GM23338 (cell line): ENCODE results near the gene CASR. TPM values are rescaled to one million over a fixed set of nuclear protein-coding genes. Genes with fewer than 3 reads are reported as not detected.
A peak's percentile ranks its signal among the peaks of the same experiment; 100 is the strongest.

ENCODE experiments used
- ATAC-seq: fragments of 200-7000 bp; cut with Tn5 transposase; 3 replicates; pipeline ENCODE4 v1.9.1; 2020
- DNase-seq: peaks from one replicate; pipeline ENCODE4 v3.0.0-alpha.2; 2015; ENCODE audit warnings: low spot score
- H2AFZ ChIP-seq: fragments of 200-600 bp; sonication (generic); 2 replicates; pipeline ENCODE4 v1.8.0; 2016; ENCODE audit warnings: antibody characterized with exemption, mild to moderate bottlenecking, moderate library complexity
- H3F3A ChIP-seq: fragments of 200-600 bp; sonication (generic); replicated peaks from 2 replicates; pipeline ENCODE4 v1.8.0; 2017; ENCODE audit warnings: antibody characterized with exemption, mixed run types, low read depth
- H3K27ac ChIP-seq: fragments of 200-600 bp; sonication (generic); 2 replicates; pipeline ENCODE4 v1.6.1; 2016; ENCODE audit warnings: low read depth
- H3K27me3 ChIP-seq: fragments of 200-600 bp; sonication (generic); 2 replicates; pipeline ENCODE4 v1.8.0; 2016; ENCODE audit warnings: mild to moderate bottlenecking, mixed run types, moderate library complexity; ENCODE audit not compliant: insufficient read depth
- H3K36me3 ChIP-seq: fragments of 200-600 bp; sonication (generic); 2 replicates; pipeline ENCODE4 v1.8.0; 2016; ENCODE audit warnings: mild to moderate bottlenecking; ENCODE audit not compliant: insufficient read depth
- H3K4me1 ChIP-seq: fragments of 200-600 bp; sonication (generic); 2 replicates; pipeline ENCODE4 v1.8.0; 2016; ENCODE audit warnings: mild to moderate bottlenecking, moderate library complexity; ENCODE audit not compliant: insufficient read depth
- H3K4me2 ChIP-seq: fragments of 200-600 bp; sonication (generic); 2 replicates; pipeline ENCODE4 v1.7.1; 2017; ENCODE audit warnings: mixed run types
- H3K4me3 ChIP-seq: fragments of 200-600 bp; sonication (generic); 2 replicates; pipeline ENCODE4 v1.6.1; 2016; ENCODE audit warnings: mixed run types
- H3K79me2 ChIP-seq: fragments of 200-600 bp; sonication (generic); replicated peaks from 2 replicates; pipeline ENCODE4 v1.8.0; 2017; ENCODE audit warnings: mild to moderate bottlenecking; ENCODE audit not compliant: insufficient read depth
- H3K9me2 ChIP-seq: fragments of 200-600 bp; sonication (generic); 2 replicates; pipeline ENCODE4 v1.8.0; 2017; ENCODE audit not compliant: insufficient read depth
- H4K20me1 ChIP-seq: fragments of 200-600 bp; sonication (generic); replicated peaks from 2 replicates; pipeline ENCODE4 v1.8.0; 2017; ENCODE audit warnings: mild to moderate bottlenecking; ENCODE audit not compliant: insufficient read depth
- H3K27ac Mint-ChIP-seq: 2 replicates; pipeline ENCODE4 v1.8.0; 2020; ENCODE audit warnings: inconsistent platforms, mild to moderate bottlenecking, moderate library complexity, mixed read lengths
- H3K27me3 Mint-ChIP-seq: 3 replicates; pipeline ENCODE4 v1.8.0; 2022; ENCODE audit warnings: low read depth, mild to moderate bottlenecking, moderate library complexity, mixed read lengths, inconsistent platforms; ENCODE audit not compliant: insufficient read depth, poor library complexity
- H3K36me3 Mint-ChIP-seq: 3 replicates; pipeline ENCODE4 v1.8.0; 2021; ENCODE audit warnings: low read depth, mild to moderate bottlenecking, inconsistent platforms, moderate library complexity, mixed read lengths
- H3K4me1 Mint-ChIP-seq: 3 replicates; pipeline ENCODE4 v1.8.0; 2020; ENCODE audit warnings: mild to moderate bottlenecking, inconsistent platforms, mixed read lengths
- H3K4me3 Mint-ChIP-seq: 3 replicates; pipeline ENCODE4 v1.8.0; 2021; ENCODE audit warnings: moderate library complexity, mild to moderate bottlenecking, inconsistent platforms, mixed read lengths
- H3K9me3 Mint-ChIP-seq: 3 replicates; pipeline ENCODE4 v1.8.0; 2020; ENCODE audit warnings: moderate library complexity, mild to moderate bottlenecking, inconsistent platforms, mixed read lengths
- CREB1 ChIP-seq: fragments of 250-450 bp; sonication (Bioruptor Pico); IDR thresholded peaks from 2 replicates; pipeline ENCODE4 v1.5.0; 2020; ENCODE audit warnings: low read depth, mild to moderate bottlenecking, moderate library complexity
- EZH2 ChIP-seq: fragments of 200-600 bp; sonication (generic); IDR thresholded peaks from one replicate; pipeline ENCODE4 v1.8.0; 2017; ENCODE audit warnings: antibody characterized with exemption, mild to moderate bottlenecking, low read depth; ENCODE audit not compliant: unreplicated experiment
- EZH2phosphoT487 ChIP-seq: fragments of 200-600 bp; sonication (generic); IDR thresholded peaks from one replicate; pipeline ENCODE4 v1.8.1; 2018; ENCODE audit warnings: antibody characterized with exemption; ENCODE audit not compliant: unreplicated experiment
- JUNB ChIP-seq: IDR thresholded peaks from one replicate; pipeline ENCODE4 v1.6.1; 2016; ENCODE audit warnings: antibody characterized with exemption; ENCODE audit not compliant: unreplicated experiment
- POLR2AphosphoS5 ChIP-seq: IDR thresholded peaks from 2 replicates; pipeline ENCODE4 v1.6.1; 2016; ENCODE audit warnings: antibody characterized with exemption, low read depth
- REST ChIP-seq: IDR thresholded peaks from one replicate; pipeline ENCODE4 v1.6.1; 2018; ENCODE audit warnings: antibody characterized with exemption; ENCODE audit not compliant: unreplicated experiment
- STAT1 ChIP-seq: IDR thresholded peaks from one replicate; pipeline ENCODE4 v1.6.1; 2016; ENCODE audit warnings: antibody characterized with exemption; ENCODE audit not compliant: unreplicated experiment
- ZNF114 ChIP-seq: fragments of 250-450 bp; sonication (Bioruptor Pico); IDR thresholded peaks from 2 replicates; pipeline ENCODE4 v1.5.0; 2020; ENCODE audit warnings: mild to moderate bottlenecking, moderate library complexity
- ZNF462 ChIP-seq: fragments of 250-450 bp; sonication (Bioruptor Pico); IDR thresholded peaks from 2 replicates; pipeline ENCODE4 v1.5.0; 2020; ENCODE audit warnings: mild to moderate bottlenecking, moderate library complexity
- polyA plus RNA-seq: library from polyadenylated mRNA; unstranded; fragments of >200 nt; fragmentation: Nextera tagmentation; extraction: Ambion mirVana; gene quantifications from 2 replicates; pipeline ENCODE4 v1.2.1, GENCODE V29; 2016
- total RNA-seq: library from RNA; depleted of rRNA; stranded (reverse); fragments of >200 nt; shearing (Covaris generic); gene quantifications from 2 replicates; pipeline ENCODE4 v1.2.3, GENCODE V29; 2014
- TF ChIP-seq, protein P1 (sequence below), 2 experiments: fragments of 200-600 bp in 1 of 2; sonication (generic) in 1 of 2; conservative IDR thresholded peaks; 2 replicates each; pipeline versions ENCODE4 v1.5.1 to v1.6.1; 2016 to 2017; ENCODE audit warnings: antibody characterized with exemption in 2 of 2, low read depth in 2 of 2, mild to moderate bottlenecking in 2 of 2, moderate library complexity in 1 of 2

Gene CASR
- total and polyA plus RNA-seq, 2 experiments from 2014 or later, result 0.08 to 0.56 TPM

- no peak for TF ChIP-seq REST
- no peak for TF ChIP-seq EZH2phosphoT487
- no peak for TF ChIP-seq POLR2AphosphoS5
- no peak for TF ChIP-seq JUNB
- no peak for TF ChIP-seq ZNF114 (CRISPR knock-in tag)
Measured at GRCh38 chr3:122314228-122314876, 130.9 kb downstream of the CASR start (continued).

DNA sequence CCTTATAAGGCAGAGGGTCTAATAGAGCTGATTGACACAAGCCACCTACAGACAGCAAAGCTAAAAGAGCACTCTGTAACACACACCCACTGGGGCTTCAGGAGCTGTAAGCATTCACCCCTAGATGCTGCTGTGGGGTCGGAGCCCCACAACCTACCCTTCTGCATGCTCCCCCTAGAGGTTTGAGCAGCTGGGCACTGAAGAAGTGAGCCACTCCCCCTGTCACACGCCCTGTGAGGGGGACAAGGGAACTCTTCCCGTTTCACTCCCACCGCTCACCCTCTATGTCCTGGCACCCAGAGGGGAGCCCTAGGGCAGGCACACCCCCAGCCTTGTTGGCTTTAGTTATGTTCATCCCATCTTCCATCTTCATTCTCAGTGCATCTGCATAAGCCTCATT lies 132.2 kb downstream of the CASR start:
- Mint-ChIP-seq H3K27ac (no peak overlapping the region), H3K9me3 (peaks cover 14% of the 10 kb centered on the region; the same call in 2 of the 3 replicates), H3K27me3 (peaks cover 3% of the 10 kb centered on the region), H3K36me3 (no peaks in the 10 kb centered on the region), H3K4me1 (peaks cover 16% of the 10 kb centered on the region), H3K4me3 (no peak overlapping the region)
- no peak overlapping the region for H3K27ac ChIP-seq
- peaks cover 3% of the 10 kb centered on the region; the same call in 1 of the 2 replicates for H3K9me2 ChIP-seq
- H3K4me3 ChIP-seq, result no peak overlapping the region
- ATAC-seq, result peak; percentile 95
- peak overlapping the region; percentile 61 for H3K4me2 ChIP-seq
- H4K20me1 ChIP-seq, result no peaks in the 10 kb centered on the region
- H3F3A ChIP-seq, result no peaks in the 10 kb centered on the region
- TF ChIP-seq CREB1 (CRISPR knock-in tag), result no peak
- no peak for TF ChIP-seq STAT1
- no peak for TF ChIP-seq EZH2
- TF ChIP-seq ZNF462 (CRISPR knock-in tag), result no peak
- TF ChIP-seq, protein P1, sequence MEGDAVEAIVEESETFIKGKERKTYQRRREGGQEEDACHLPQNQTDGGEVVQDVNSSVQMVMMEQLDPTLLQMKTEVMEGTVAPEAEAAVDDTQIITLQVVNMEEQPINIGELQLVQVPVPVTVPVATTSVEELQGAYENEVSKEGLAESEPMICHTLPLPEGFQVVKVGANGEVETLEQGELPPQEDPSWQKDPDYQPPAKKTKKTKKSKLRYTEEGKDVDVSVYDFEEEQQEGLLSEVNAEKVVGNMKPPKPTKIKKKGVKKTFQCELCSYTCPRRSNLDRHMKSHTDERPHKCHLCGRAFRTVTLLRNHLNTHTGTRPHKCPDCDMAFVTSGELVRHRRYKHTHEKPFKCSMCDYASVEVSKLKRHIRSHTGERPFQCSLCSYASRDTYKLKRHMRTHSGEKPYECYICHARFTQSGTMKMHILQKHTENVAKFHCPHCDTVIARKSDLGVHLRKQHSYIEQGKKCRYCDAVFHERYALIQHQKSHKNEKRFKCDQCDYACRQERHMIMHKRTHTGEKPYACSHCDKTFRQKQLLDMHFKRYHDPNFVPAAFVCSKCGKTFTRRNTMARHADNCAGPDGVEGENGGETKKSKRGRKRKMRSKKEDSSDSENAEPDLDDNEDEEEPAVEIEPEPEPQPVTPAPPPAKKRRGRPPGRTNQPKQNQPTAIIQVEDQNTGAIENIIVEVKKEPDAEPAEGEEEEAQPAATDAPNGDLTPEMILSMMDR (conservative IDR thresholded peaks at IDR 0.05; ENCODE audit: low read depth in 2 of 2), result peak; percentile 58 to 60
- no peaks in the 10 kb centered on the region for H3K27me3 ChIP-seq
- peaks cover 9% of the 10 kb centered on the region; the same call in 1 of the 2 replicates for H3K4me1 ChIP-seq
- peak; percentile 69 for DNase-seq
- no peaks in the 10 kb centered on the region for H3K36me3 ChIP-seq
- no peaks in the 10 kb centered on the region for H3K79me2 ChIP-seq
- peak overlapping the region; percentile 94 for H2AFZ ChIP-seq
